WI38 (cell line): ENCODE results near the gene LRRC7.

ENCODE experiments used
- H3K4me3 ChIP-seq: 2 replicates; pipeline ENCODE4 v1.5.1; 2011; ENCODE audit warnings: low read depth, mild to moderate bottlenecking, control low read depth, low read length
- CTCF ChIP-seq: IDR thresholded peaks from 2 replicates; pipeline ENCODE4 v1.5.1; 2012; ENCODE audit warnings: low read depth, mild to moderate bottlenecking, control low read depth, low read length

The LRRC7 gene

GRCh38 chr1:69567652-69568420 is at the start of gene LRRC7:
Gene LRRC7 (plus strand): TSS chr1:69567922. CDS start chr1:69568640, 718 bp downstream.
- no peak for TF ChIP-seq CTCF
- 0 out of 2 replicates have a peak within 1 kb of the TSS, but pooled peaks have one; percentile 8 for H3K4me3 ChIP-seq

- no peak overlapping the region for H3K4me3 ChIP-seq
- no peak for TF ChIP-seq CTCF
Observed at GRCh38 chr1:69519006-69519405, 48.7 kb upstream of the LRRC7 start.

GRCh38 chr1:69520326-69520725 is 47.4 kb upstream of the LRRC7 start:
- TF ChIP-seq CTCF, result no peak
- no peak overlapping the region for H3K4me3 ChIP-seq

- no peak for TF ChIP-seq CTCF
- no peak overlapping the region for H3K4me3 ChIP-seq
Observed at GRCh38 chr1:69523032-69523431, 44.7 kb upstream of the LRRC7 start.

- no peak for TF ChIP-seq CTCF
- no peak overlapping the region for H3K4me3 ChIP-seq
Observed at GRCh38 chr1:69523461-69523860, 44.3 kb upstream of the LRRC7 start.

- H3K4me3 ChIP-seq, result no peak overlapping the region
- TF ChIP-seq CTCF, result no peak
Observed at GRCh38 chr1:69524015-69524414, 43.7 kb upstream of the LRRC7 start.

GRCh38 chr1:69527273-69527672 is 40.4 kb upstream of the LRRC7 start:
- TF ChIP-seq CTCF, result no peak
- H3K4me3 ChIP-seq, result no peak overlapping the region
